Measurements from ENCODE around the gene SLC9A5. TPM values are rescaled to one million over a fixed set of nuclear protein-coding genes. Genes with fewer than 3 reads are reported as not detected.

Gene SLC9A5
- total and polyA plus RNA-seq, 10 of the 15 experiments (the other 5 are each of a cell fraction or from before 2014, with no cell fraction given): 0.26 to 5.7 (median 1.5) TPM

- Histone ChIP-seq H3K4me3 (no peak overlapping the region), H3K4me1 (ENCODE audit: control insufficient read depth, insufficient read depth, low read length) (no peaks in the 10 kb centered on the region), H3K27me3 (replicated peaks in 1 of 2; ENCODE audit: control insufficient read depth in 2 of 2, insufficient read depth in 2 of 2, low read length in 1 of 2) (no peaks in the 10 kb centered on the region), H3K79me2 (ENCODE audit: control insufficient read depth, insufficient read depth, low read length) (no peaks in the 10 kb centered on the region), H3K4me2 (ENCODE audit: control insufficient read depth, insufficient read depth) (no peak overlapping the region), H3K27ac (ENCODE audit: control insufficient read depth, insufficient read depth) (no peak overlapping the region), H3K9me3 (replicated peaks; ENCODE audit: control insufficient read depth, insufficient read depth, low read length) (no peaks in the 10 kb centered on the region), H3K36me3 (ENCODE audit: control insufficient read depth in 2 of 2, insufficient read depth in 2 of 2, low read length in 1 of 2) (no peaks in the 10 kb centered on the region), H2AFZ (ENCODE audit: control insufficient read depth, low read depth, low read length) (no peak overlapping the region), H4K20me1 (ENCODE audit: control insufficient read depth, insufficient read depth) (no peaks in the 10 kb centered on the region), H3K9ac (ENCODE audit: control insufficient read depth, insufficient read depth, low read length) (no peak overlapping the region)
- TF ChIP-seq ASH2L (IDR thresholded peaks at IDR 0.05; ENCODE audit: borderline replicate concordance, low read depth) (no peak), ZZZ3 (IDR thresholded peaks at IDR 0.05; ENCODE audit: control insufficient read depth, insufficient read length, low read depth) (no peak)
- TF ChIP-seq, protein P1, sequence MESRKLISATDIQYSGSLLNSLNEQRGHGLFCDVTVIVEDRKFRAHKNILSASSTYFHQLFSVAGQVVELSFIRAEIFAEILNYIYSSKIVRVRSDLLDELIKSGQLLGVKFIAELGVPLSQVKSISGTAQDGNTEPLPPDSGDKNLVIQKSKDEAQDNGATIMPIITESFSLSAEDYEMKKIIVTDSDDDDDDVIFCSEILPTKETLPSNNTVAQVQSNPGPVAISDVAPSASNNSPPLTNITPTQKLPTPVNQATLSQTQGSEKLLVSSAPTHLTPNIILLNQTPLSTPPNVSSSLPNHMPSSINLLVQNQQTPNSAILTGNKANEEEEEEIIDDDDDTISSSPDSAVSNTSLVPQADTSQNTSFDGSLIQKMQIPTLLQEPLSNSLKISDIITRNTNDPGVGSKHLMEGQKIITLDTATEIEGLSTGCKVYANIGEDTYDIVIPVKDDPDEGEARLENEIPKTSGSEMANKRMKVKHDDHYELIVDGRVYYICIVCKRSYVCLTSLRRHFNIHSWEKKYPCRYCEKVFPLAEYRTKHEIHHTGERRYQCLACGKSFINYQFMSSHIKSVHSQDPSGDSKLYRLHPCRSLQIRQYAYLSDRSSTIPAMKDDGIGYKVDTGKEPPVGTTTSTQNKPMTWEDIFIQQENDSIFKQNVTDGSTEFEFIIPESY (IDR thresholded peaks at IDR 0.05): no peak
- 76% methylated on average over 7 of the region's 8 CpGs for WGBS (ENCODE audit: insufficient coverage, insufficient replicate concordance, low lambda C conversion rate, missing lambda C conversion rate)
- RAD21 ChIA-PET (ENCODE audit: unreplicated experiment): no interaction called here
- BruUV-seq (replicated peaks): no TSS peak
- intact Hi-C loops (cut with micrococcal nuclease; ENCODE audit: unreplicated experiment): no loop called here
- no peak for DNase-seq (ENCODE audit: low read depth, low spot score)
- in situ Hi-C loops (cut with MboI): no loop called here
- CTCF ChIA-PET: interaction anchor here (0.6 to 1.4 kb wide), 7 partner anchors 13 to 191 kb away, joined by 3 to 4 read pairs (median 3); no protein-coding TSS in a partner anchor
- ATAC-seq: no peak
- FAIRE-seq: no peak
- POLR2A ChIA-PET: no interaction called here
- SMC1A ChIA-PET (ENCODE audit: uncharacterized antibody, unreplicated experiment): interaction anchor here (1.0 to 1.1 kb wide), 2 partner anchors 12 to 73 kb away, joined by 3 to 5 read pairs; no protein-coding TSS in a partner anchor
Observed at GRCh38 chr16:67265834-67266233, 17.1 kb downstream of the SLC9A5 start.

DNA sequence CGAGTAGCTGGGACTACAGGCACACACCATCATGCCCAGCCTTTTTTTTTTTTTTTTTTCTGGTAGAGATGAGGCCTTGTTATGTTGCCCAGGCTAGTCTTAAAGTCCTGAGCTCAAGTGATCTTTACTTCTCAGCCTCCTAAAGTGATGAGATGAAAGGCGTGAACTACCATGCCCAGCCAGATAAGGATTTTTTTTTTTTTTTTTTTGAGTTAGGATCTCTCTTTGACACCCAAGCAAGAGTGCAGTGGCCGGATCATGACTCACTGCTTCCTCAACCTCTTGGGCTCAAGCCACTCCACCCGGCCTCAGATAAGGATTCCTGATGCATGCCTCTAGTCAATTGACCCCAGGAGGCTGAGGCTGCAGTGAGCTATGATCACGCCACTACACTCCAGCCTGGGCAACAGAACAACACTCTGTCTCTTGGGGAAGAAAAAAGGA lies 19.4 kb downstream of the SLC9A5 start:
- in situ Hi-C loops (cut with MboI): no loop called here
- no peak for FAIRE-seq
- no peak for TF ChIP-seq PBX3 (IDR thresholded peaks at IDR 0.05; ENCODE audit: insufficient replicate concordance, low read depth, low read length)
- no peak for TF ChIP-seq JUND (IDR thresholded peaks at IDR 0.05; ENCODE audit: low read depth, low read length)
- no peak for TF ChIP-seq CHD1 (IDR thresholded peaks at IDR 0.05; ENCODE audit: low read depth, low read length)
- no peak for TF ChIP-seq NR2C1 (IDR thresholded peaks at IDR 0.05)
- TF ChIP-seq ZNF217 (IDR thresholded peaks at IDR 0.05): no peak
- TF ChIP-seq, protein P2, sequence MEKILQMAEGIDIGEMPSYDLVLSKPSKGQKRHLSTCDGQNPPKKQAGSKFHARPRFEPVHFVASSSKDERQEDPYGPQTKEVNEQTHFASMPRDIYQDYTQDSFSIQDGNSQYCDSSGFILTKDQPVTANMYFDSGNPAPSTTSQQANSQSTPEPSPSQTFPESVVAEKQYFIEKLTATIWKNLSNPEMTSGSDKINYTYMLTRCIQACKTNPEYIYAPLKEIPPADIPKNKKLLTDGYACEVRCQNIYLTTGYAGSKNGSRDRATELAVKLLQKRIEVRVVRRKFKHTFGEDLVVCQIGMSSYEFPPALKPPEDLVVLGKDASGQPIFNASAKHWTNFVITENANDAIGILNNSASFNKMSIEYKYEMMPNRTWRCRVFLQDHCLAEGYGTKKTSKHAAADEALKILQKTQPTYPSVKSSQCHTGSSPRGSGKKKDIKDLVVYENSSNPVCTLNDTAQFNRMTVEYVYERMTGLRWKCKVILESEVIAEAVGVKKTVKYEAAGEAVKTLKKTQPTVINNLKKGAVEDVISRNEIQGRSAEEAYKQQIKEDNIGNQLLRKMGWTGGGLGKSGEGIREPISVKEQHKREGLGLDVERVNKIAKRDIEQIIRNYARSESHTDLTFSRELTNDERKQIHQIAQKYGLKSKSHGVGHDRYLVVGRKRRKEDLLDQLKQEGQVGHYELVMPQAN (conservative IDR thresholded peaks at IDR 0.05): no peak

More for the DNA sequence above, 19.4 kb downstream of the SLC9A5 start:
- RAD21 ChIA-PET (ENCODE audit: unreplicated experiment): interaction anchor here (0.7 kb wide), 1 partner anchor 197 kb away, joined by 3 read pairs; no protein-coding TSS in a partner anchor
- 60% methylated on average over 4 of the region's 5 CpGs for WGBS (ENCODE audit: insufficient coverage, insufficient replicate concordance, low lambda C conversion rate, missing lambda C conversion rate)
- CTCF ChIA-PET: interaction anchor here (0.7 to 0.9 kb wide), 5 partner anchors 8 to 246 kb away, joined by 3 to 4 read pairs (median 4); no protein-coding TSS in a partner anchor
- no peak overlapping the region for H2AFZ ChIP-seq (ENCODE audit: control insufficient read depth, low read depth, low read length)
- DNase-seq (ENCODE audit: low read depth, low spot score) (no peak), ATAC-seq (no peak)
- H4K20me1 ChIP-seq (ENCODE audit: control insufficient read depth, insufficient read depth): no peaks in the 10 kb centered on the region
- SMC1A ChIA-PET (ENCODE audit: uncharacterized antibody, unreplicated experiment): interaction anchor here (0.6 to 1.3 kb wide), 2 partner anchors 71 to 476 kb away, joined by 3 read pairs; no protein-coding TSS in a partner anchor
- H3K9me3 ChIP-seq (replicated peaks; ENCODE audit: control insufficient read depth, insufficient read depth, low read length): no peaks in the 10 kb centered on the region
- no peaks in the 10 kb centered on the region for H3K4me1 ChIP-seq (ENCODE audit: control insufficient read depth, insufficient read depth, low read length)
- no TSS peak for BruUV-seq (replicated peaks)
- no peaks in the 10 kb centered on the region for H3K36me3 ChIP-seq (ENCODE audit: control insufficient read depth in 2 of 2, insufficient read depth in 2 of 2, low read length in 1 of 2)
- H3K79me2 ChIP-seq (ENCODE audit: control insufficient read depth, insufficient read depth, low read length): no peaks in the 10 kb centered on the region
- H3K9ac ChIP-seq (ENCODE audit: control insufficient read depth, insufficient read depth, low read length): no peak overlapping the region
- intact Hi-C loops (cut with micrococcal nuclease; ENCODE audit: unreplicated experiment): no loop called here
- H3K27me3 ChIP-seq (replicated peaks in 1 of 2; ENCODE audit: control insufficient read depth in 2 of 2, insufficient read depth in 2 of 2, low read length in 1 of 2): no peaks in the 10 kb centered on the region
- H3K4me3 ChIP-seq: no peak overlapping the region
- POLR2A ChIA-PET: no interaction called here
- H3K4me2 ChIP-seq (ENCODE audit: control insufficient read depth, insufficient read depth): no peak overlapping the region
- no peak overlapping the region for H3K27ac ChIP-seq (ENCODE audit: control insufficient read depth, insufficient read depth)
